Measurements from ENCODE around the gene CYP17A1. TPM values are rescaled to one million over a fixed set of nuclear protein-coding genes. Genes with fewer than 3 reads are reported as not detected.
"Not testable (repeated sequence)": the region's sequence is repeated elsewhere in the genome, so short reads cannot be mapped to it uniquely, and the experiment has no call there.

CYP17A1 gene
- total RNA-seq, 1 experiment from 2014 or later, result not detected

DNA sequence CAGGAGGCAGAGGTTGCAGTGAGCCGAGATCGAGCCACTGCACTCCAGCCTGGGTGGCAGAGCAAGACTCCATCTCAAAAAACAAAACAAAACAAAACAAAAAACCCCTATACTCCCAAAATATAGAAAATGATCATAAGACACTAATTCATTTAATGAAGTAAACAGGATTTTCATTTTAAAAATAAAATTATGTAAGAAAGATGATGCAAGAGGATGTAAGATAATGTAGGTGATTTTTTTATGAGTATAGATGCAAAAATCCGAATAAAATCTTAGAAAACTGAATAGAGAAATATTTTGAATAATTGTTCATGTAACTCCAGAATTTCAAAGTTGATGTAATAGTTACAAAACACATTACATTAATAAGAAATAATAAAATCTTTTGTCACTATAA lies 28.4 kb upstream of the CYP17A1 start:
- CTCF ChIA-PET, result no interaction called here
- no peak for DNase-seq
- H3K27me3 Mint-ChIP-seq (ENCODE audit: unreplicated experiment), result no peaks in the 10 kb centered on the region
- BruUV-seq (replicated peaks), result no TSS peak
- H3K9me3 Mint-ChIP-seq (ENCODE audit: low read depth, unreplicated experiment), result no peaks in the 10 kb centered on the region
- H3K36me3 Mint-ChIP-seq (ENCODE audit: insufficient read depth, unreplicated experiment), result peaks cover 12% of the 10 kb centered on the region
- H3K27ac Mint-ChIP-seq (ENCODE audit: unreplicated experiment), result no peak overlapping the region
- TF ChIP-seq, protein P1, sequence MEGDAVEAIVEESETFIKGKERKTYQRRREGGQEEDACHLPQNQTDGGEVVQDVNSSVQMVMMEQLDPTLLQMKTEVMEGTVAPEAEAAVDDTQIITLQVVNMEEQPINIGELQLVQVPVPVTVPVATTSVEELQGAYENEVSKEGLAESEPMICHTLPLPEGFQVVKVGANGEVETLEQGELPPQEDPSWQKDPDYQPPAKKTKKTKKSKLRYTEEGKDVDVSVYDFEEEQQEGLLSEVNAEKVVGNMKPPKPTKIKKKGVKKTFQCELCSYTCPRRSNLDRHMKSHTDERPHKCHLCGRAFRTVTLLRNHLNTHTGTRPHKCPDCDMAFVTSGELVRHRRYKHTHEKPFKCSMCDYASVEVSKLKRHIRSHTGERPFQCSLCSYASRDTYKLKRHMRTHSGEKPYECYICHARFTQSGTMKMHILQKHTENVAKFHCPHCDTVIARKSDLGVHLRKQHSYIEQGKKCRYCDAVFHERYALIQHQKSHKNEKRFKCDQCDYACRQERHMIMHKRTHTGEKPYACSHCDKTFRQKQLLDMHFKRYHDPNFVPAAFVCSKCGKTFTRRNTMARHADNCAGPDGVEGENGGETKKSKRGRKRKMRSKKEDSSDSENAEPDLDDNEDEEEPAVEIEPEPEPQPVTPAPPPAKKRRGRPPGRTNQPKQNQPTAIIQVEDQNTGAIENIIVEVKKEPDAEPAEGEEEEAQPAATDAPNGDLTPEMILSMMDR (IDR thresholded peaks at IDR 0.05; ENCODE audit: unreplicated experiment), result no peak
- H3K4me1 Mint-ChIP-seq (ENCODE audit: low read depth, unreplicated experiment), result no peaks in the 10 kb centered on the region
- H3K4me3 Mint-ChIP-seq (ENCODE audit: low read depth, unreplicated experiment), result no peak overlapping the region
- intact Hi-C loops (cut with micrococcal nuclease; ENCODE audit: unreplicated experiment), result no loop called here

DNA sequence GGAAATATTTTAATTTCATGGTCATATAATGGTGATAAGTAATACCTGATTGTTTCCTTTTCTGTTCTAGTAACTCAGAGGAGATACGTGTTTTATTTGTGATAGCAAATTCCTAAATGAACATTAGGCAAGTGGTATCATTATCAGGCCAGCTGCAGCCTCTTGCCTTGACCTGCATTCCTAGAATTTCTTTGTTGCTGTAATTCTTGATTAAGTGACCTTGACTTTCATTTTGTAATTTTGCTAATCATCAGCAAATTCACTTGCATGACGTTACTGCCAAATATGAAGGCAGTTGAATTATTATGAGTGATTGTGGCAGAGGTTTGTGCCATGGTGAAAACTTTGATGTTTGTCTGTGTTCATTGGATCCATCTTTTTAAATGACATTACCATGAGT lies 26.4 kb upstream of the CYP17A1 start:
- TF ChIP-seq, protein P1 (IDR thresholded peaks at IDR 0.05; ENCODE audit: unreplicated experiment), result no peak
- CTCF ChIA-PET, result interaction anchor here (0.6 to 0.7 kb wide), 2 partner anchors 14 to 27 kb away, joined by 3 read pairs; no protein-coding TSS in a partner anchor
- H3K27me3 Mint-ChIP-seq (ENCODE audit: unreplicated experiment), result no peaks in the 10 kb centered on the region
- H3K4me3 Mint-ChIP-seq (ENCODE audit: low read depth, unreplicated experiment), result no peak overlapping the region
- H3K27ac Mint-ChIP-seq (ENCODE audit: unreplicated experiment), result no peak overlapping the region
- H3K9me3 Mint-ChIP-seq (ENCODE audit: low read depth, unreplicated experiment), result no peaks in the 10 kb centered on the region
- BruUV-seq (replicated peaks), result no TSS peak
- intact Hi-C loops (cut with micrococcal nuclease; ENCODE audit: unreplicated experiment), result no loop called here
- H3K36me3 Mint-ChIP-seq (ENCODE audit: insufficient read depth, unreplicated experiment), result no peaks in the 10 kb centered on the region
- no peaks in the 10 kb centered on the region for H3K4me1 Mint-ChIP-seq (ENCODE audit: low read depth, unreplicated experiment)
- no peak for DNase-seq

DNA sequence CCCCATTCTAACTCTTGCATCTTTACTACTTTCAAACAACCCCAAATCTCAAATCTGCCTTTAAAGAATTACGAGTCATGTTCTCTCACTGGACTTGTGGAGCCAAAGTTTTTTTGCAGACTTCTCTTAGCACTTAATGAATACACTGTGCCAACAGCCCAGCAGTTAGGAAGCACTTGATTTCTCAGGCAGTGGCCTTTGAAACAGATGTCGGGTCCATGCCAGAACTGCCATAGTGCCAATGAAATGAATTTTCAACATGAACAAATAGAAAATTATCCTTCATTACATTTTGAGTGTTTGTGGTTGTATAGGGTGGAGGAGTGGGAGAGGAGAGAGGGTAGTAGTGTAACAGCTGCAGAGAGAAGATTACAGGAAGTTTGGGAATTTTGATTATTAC lies 22.7 kb upstream of the CYP17A1 start:
- CTCF ChIA-PET, result no interaction called here
- intact Hi-C loops (cut with micrococcal nuclease; ENCODE audit: unreplicated experiment), result no loop called here
- no peaks in the 10 kb centered on the region for H3K4me1 Mint-ChIP-seq (ENCODE audit: low read depth, unreplicated experiment)
- no peak overlapping the region for H3K4me3 Mint-ChIP-seq (ENCODE audit: low read depth, unreplicated experiment)
- no peaks in the 10 kb centered on the region for H3K36me3 Mint-ChIP-seq (ENCODE audit: insufficient read depth, unreplicated experiment)
- H3K27me3 Mint-ChIP-seq (ENCODE audit: unreplicated experiment), result no peaks in the 10 kb centered on the region
- TF ChIP-seq, protein P1 (IDR thresholded peaks at IDR 0.05; ENCODE audit: unreplicated experiment), result no peak
- H3K27ac Mint-ChIP-seq (ENCODE audit: unreplicated experiment), result no peak overlapping the region
- no TSS peak for BruUV-seq (replicated peaks)
- no peak for DNase-seq
- H3K9me3 Mint-ChIP-seq (ENCODE audit: low read depth, unreplicated experiment), result no peaks in the 10 kb centered on the region

DNA sequence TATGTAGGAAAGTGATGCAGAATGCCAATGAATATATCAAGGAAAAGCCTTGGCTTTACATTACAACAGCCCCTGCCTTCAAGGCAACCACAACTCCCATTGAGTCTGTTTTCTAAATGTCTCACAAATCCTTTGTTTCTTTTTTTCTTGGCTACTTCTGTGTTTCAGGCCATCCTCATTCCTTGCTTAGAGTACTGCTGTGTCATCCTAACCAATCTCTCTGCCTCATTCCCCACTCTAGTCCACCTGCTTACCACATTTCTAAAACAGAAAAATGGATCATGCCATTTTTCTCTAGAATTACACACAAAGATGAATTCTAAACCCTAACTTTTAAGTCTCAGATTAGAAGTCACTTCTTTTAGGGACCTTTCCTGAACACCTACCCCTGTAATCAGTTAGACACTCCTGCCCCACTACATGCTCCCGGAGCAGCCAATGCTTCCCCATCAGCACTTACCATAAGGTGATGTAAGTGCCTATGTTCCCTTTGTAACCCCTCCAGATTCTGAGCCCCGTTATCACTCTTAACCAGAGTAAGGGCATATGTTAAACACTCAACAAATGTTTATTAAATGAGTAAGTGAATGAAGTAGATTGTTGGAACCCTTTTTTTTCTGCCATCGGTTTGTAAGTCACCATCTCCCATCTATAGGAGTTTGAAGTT lies 19.7 kb upstream of the CYP17A1 start:
- H3K27ac Mint-ChIP-seq (ENCODE audit: unreplicated experiment), result no peak overlapping the region
- TF ChIP-seq, protein P1 (IDR thresholded peaks at IDR 0.05; ENCODE audit: unreplicated experiment), result no peak

DNA sequence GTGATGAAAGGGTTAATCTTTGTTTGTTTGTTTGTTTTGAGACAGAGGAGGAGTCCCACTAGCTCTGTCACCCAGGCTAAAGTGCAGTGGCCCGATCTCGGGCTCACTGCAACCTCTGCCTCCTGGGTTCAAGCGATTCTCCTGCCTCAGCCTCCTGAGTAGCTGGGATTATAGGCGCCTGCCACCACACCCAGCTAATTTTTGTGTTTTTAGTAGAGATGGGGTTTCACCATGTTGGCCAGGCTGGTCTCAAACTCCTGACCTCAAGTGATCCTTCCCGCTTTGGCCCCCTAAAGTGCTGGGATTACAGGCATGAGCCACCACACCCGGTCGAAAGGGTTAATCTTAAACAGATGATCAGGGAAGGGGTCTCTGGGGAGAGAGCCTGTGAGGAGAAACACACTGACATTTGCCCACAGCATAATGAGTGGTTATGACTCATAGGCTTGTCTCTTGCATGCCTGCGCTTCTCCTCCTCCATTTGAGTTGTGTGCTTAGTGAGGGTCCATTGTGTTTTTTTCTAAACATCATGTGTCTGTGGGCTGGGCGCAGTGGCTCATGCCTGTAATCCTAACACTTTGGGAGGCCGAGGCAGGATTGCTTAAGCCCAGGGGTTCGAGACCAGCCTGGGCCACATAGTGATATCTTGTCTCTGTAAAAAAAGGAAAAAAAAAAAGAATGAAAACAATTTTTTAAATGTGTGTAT lies 18.7 kb upstream of the CYP17A1 start:
- H3K4me1 Mint-ChIP-seq (ENCODE audit: low read depth, unreplicated experiment); H3K9me3 Mint-ChIP-seq (ENCODE audit: low read depth, unreplicated experiment); H3K27me3 Mint-ChIP-seq (ENCODE audit: unreplicated experiment); H3K4me3 Mint-ChIP-seq (ENCODE audit: low read depth, unreplicated experiment); CTCF ChIA-PET; intact Hi-C loops (cut with micrococcal nuclease; ENCODE audit: unreplicated experiment); H3K27ac Mint-ChIP-seq (ENCODE audit: unreplicated experiment); H3K36me3 Mint-ChIP-seq (ENCODE audit: insufficient read depth, unreplicated experiment); BruUV-seq (replicated peaks); DNase-seq: not testable (repeated sequence)

More for the DNA sequence above, 19.7 kb upstream of the CYP17A1 start:
- BruUV-seq (replicated peaks), result no TSS peak
- CTCF ChIA-PET, result no interaction called here
- Mint-ChIP-seq H3K4me1 (ENCODE audit: low read depth, unreplicated experiment) (no peaks in the 10 kb centered on the region), H3K36me3 (ENCODE audit: insufficient read depth, unreplicated experiment) (peaks cover 8% of the 10 kb centered on the region), H3K27me3 (ENCODE audit: unreplicated experiment) (no peaks in the 10 kb centered on the region), H3K4me3 (ENCODE audit: low read depth, unreplicated experiment) (no peak overlapping the region), H3K9me3 (ENCODE audit: low read depth, unreplicated experiment) (no peaks in the 10 kb centered on the region)
- intact Hi-C loops (cut with micrococcal nuclease; ENCODE audit: unreplicated experiment), result no loop called here
- no peak for DNase-seq

DNA sequence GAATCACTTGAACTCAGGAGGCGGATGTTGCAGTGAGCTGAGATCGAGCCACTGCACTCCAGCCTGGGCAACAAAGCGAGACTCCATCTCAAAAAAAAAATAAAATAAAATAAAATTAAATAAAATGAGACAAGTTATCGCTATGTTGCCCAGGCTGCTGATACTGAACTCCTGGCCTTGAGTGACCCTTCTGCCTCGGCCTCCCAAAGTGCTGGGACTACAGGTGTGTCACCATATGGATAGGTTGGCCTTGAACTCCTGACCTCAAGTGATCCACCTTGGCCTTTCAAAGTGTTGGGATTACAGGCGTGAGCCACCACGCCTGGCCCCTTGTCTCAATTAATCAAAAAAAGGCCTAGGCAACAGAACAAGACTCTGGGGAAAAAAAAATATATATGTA lies 16.0 kb upstream of the CYP17A1 start:
- H3K27me3 Mint-ChIP-seq (ENCODE audit: unreplicated experiment); H3K27ac Mint-ChIP-seq (ENCODE audit: unreplicated experiment); intact Hi-C loops (cut with micrococcal nuclease; ENCODE audit: unreplicated experiment); H3K9me3 Mint-ChIP-seq (ENCODE audit: low read depth, unreplicated experiment); DNase-seq; H3K4me3 Mint-ChIP-seq (ENCODE audit: low read depth, unreplicated experiment); BruUV-seq (replicated peaks); H3K4me1 Mint-ChIP-seq (ENCODE audit: low read depth, unreplicated experiment); H3K36me3 Mint-ChIP-seq (ENCODE audit: insufficient read depth, unreplicated experiment): not testable (repeated sequence)
- CTCF ChIA-PET, result interaction anchor here (0.6 kb wide), 1 partner anchor 16 kb away, joined by 3 read pairs; no protein-coding TSS in a partner anchor

Data from Calu3 (cell line).